Measurements from ENCODE around the gene AMOT. TPM values are rescaled to one million over a fixed set of nuclear protein-coding genes. Genes with fewer than 3 reads are reported as not detected.
A peak's percentile ranks its signal among the peaks of the same experiment; 100 is the strongest.

Gene AMOT
- total and polyA plus RNA-seq, 10 of the 15 experiments (the other 5 are each of a cell fraction or from before 2014, with no cell fraction given), result 0.92 to 14.5 (median 2.9) TPM

- TF ChIP-seq FOXM1 (IDR thresholded peaks at IDR 0.05; ENCODE audit: low read depth, low read length) (peak; percentile 40), CBFB (IDR thresholded peaks at IDR 0.05; ENCODE audit: low read depth) (peak; percentile 59), SIN3A (IDR thresholded peaks at IDR 0.05; ENCODE audit: low read depth, low read length) (no peak), TCF3 (IDR thresholded peaks at IDR 0.05; ENCODE audit: borderline replicate concordance, insufficient read depth, low read depth, low read length) (no peak), NFXL1 (IDR thresholded peaks at IDR 0.05; ENCODE audit: borderline replicate concordance) (0 out of 2 replicates have a peak, but pooled peaks have one; percentile 69), POU2F2 (IDR thresholded peaks at IDR 0.05; ENCODE audit: borderline replicate concordance, low read depth, low read length) (peak; percentile 64; the same call in 2 of the 3 replicates), ZNF24 (IDR thresholded peaks at IDR 0.05) (peak; percentile 72), RFX5 (IDR thresholded peaks at IDR 0.05; ENCODE audit: low read depth, low read length) (no peak), IRF4 (IDR thresholded peaks at IDR 0.05; ENCODE audit: low read depth, low read length) (0 out of 2 replicates have a peak, but pooled peaks have one; percentile 40), JUND (IDR thresholded peaks at IDR 0.05; ENCODE audit: low read depth, low read length) (no peak), RB1 (IDR thresholded peaks at IDR 0.05; ENCODE audit: borderline replicate concordance) (no peak), YY1 (IDR thresholded peaks at IDR 0.05; ENCODE audit: low read depth, low read length) (no peak), KLF5 (IDR thresholded peaks at IDR 0.05; ENCODE audit: partially characterized antibody) (no peak), BACH1 (IDR thresholded peaks at IDR 0.05; ENCODE audit: borderline replicate concordance) (no peak), CEBPB (IDR thresholded peaks at IDR 0.05; ENCODE audit: borderline replicate concordance in 1 of 2, low read depth in 2 of 2, low read length in 2 of 2) (peak in 1 of 2 experiments; percentile 5; a peak in 1 of 4 replicates), SPI1 (IDR thresholded peaks at IDR 0.05; ENCODE audit: borderline replicate concordance, insufficient read depth, low read depth, low read length) (peak; percentile 13; the same call in 1 of the 2 replicates), SP1 (IDR thresholded peaks at IDR 0.05; ENCODE audit: low read depth, low read length) (peak; percentile 67), ELK1 (IDR thresholded peaks at IDR 0.05; ENCODE audit: low read depth, low read length) (no peak), GABPA (IDR thresholded peaks at IDR 0.05; ENCODE audit: low read depth) (0 out of 2 replicates have a peak, but pooled peaks have one; percentile 8), MYB (IDR thresholded peaks at IDR 0.05; ENCODE audit: borderline replicate concordance, low read depth, low read length) (no peak), MEF2A (IDR thresholded peaks at IDR 0.05; ENCODE audit: insufficient read depth, low read depth, low read length) (peak; percentile 91), PAX8 (IDR thresholded peaks at IDR 0.05) (no peak), BHLHE40 (IDR thresholded peaks at IDR 0.05; ENCODE audit: borderline replicate concordance in 1 of 2, low read depth in 2 of 2, low read length in 1 of 2) (0 out of 4 replicates have a peak, but pooled peaks of 1 of the 2 experiments have one; percentile 27), STAT1 (conservative IDR thresholded peaks at IDR 0.05) (no peak), FOS (IDR thresholded peaks at IDR 0.05; ENCODE audit: borderline replicate concordance, extremely low read depth, insufficient read length) (no peak), EP300 (IDR thresholded peaks at IDR 0.05; ENCODE audit: borderline replicate concordance in 1 of 2, control insufficient read depth in 1 of 2, low read depth in 2 of 2, low read length in 2 of 2) (peak; percentile 29 to 48; a peak in 1 of 4 replicates)
- TF ChIP-seq, protein P1, sequence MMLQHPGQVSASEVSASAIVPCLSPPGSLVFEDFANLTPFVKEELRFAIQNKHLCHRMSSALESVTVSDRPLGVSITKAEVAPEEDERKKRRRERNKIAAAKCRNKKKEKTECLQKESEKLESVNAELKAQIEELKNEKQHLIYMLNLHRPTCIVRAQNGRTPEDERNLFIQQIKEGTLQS (IDR thresholded peaks at IDR 0.05; ENCODE audit: borderline replicate concordance, extremely low read depth, low read depth, low read length), result no peak
- TF ChIP-seq, protein P2, sequence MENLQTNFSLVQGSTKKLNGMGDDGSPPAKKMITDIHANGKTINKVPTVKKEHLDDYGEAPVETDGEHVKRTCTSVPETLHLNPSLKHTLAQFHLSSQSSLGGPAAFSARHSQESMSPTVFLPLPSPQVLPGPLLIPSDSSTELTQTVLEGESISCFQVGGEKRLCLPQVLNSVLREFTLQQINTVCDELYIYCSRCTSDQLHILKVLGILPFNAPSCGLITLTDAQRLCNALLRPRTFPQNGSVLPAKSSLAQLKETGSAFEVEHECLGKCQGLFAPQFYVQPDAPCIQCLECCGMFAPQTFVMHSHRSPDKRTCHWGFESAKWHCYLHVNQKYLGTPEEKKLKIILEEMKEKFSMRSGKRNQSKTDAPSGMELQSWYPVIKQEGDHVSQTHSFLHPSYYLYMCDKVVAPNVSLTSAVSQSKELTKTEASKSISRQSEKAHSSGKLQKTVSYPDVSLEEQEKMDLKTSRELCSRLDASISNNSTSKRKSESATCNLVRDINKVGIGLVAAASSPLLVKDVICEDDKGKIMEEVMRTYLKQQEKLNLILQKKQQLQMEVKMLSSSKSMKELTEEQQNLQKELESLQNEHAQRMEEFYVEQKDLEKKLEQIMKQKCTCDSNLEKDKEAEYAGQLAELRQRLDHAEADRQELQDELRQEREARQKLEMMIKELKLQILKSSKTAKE (IDR thresholded peaks at IDR 0.05; ENCODE audit: low read depth, poor library complexity, severe bottlenecking), result peak; percentile 12
These were observed 10.6 kb upstream of the AMOT start (continued) for GRCh38 chrX:112851161-112851779.
